HG02678 (cell line): ENCODE data around the gene TMEM72.

Experiments used
- ATAC-seq: cut with Tn5 transposase; IDR thresholded peaks from one replicate; pipeline ENCODE4 v1.9.1; 2021; ENCODE audit warnings: mild to moderate bottlenecking, moderate library complexity; ENCODE audit not compliant: unreplicated experiment

The TMEM72 gene

DNA sequence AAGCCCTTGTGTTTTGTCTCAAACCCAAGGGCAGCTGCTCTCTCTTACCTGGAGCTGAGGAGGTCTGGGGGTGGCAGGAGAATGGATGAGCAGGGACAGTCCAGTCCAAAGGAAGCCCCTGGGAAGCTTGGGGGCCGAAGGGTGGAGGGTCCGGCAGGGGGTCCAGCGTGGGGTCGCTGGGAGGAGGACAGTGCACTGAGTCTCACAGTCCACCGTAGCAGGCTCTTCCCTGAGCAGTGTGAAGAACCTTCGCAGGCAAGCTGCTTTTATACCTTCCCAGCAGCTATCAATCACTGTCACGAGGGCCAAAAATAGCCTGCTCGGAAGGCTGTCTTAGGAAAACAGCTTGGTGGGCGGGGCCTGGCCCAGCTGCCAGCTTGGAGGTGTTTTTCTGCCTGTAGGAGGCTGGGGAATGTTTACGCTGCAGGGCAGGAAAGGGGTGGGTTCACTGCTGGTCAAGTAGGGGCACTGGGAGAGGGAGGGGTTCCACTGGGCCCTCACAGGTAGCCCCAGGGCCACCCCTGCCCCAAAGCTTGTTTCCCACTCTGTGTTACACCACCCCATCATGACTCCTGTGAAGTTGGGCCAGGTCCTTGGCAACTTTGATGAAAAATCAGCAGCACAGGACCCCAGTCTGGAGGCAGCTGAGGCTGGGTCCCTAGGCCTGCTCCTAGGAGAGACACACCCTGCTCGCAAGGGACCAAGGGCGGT, 67.6 kb downstream of the TMEM72 start, which contains the start of gene DEPP1:
Gene DEPP1 (minus strand): TSS at position 240 of the 711 bp plus-strand sequence. CDS start 779 bp downstream, outside the sequence.
- no peak for ATAC-seq

DNA sequence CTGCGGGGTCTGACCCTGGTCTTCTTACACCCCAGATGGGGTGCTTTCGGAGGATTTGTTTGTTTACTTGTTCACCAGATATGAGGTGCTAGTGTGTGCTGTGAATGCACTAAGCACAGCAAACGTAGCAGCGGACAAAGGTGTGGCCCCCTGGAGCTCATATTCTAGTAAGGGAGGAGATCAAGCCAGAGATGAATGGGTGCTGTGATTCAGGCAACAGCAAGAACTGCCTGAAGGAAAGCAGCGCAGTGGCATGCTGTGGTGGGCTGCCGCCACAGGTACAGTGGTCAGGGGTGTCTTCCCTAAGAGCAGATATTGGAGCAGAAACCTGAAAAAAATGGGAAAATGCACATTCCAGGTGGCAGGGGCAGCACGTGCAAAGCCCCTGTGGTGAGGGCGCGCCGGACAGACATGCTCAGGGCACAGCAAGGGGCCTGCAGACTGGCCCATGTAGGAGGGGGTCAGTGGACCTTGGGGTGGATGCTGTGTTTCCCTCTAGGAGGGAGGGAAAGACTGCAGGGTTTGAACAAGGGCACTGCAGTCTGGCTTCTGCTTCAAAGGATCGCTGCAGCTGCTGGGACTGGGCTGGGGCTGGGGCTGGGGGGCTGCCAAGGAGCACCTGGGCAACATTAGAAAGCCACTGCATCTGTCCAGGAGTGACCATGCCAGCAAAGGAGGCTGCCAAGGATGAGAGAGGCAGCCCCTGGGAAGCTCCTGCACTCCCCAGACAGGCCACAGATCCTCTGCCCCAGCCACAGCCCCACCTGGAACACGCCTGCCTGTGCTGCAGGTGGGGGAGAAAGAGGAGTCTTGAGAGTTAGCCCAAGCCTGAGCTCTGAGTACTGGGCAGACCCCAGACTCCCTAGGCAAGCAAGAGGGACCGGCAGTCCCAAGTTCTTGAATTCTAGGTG, 68.4 kb downstream of the TMEM72 start:
- ATAC-seq = no peak

DNA sequence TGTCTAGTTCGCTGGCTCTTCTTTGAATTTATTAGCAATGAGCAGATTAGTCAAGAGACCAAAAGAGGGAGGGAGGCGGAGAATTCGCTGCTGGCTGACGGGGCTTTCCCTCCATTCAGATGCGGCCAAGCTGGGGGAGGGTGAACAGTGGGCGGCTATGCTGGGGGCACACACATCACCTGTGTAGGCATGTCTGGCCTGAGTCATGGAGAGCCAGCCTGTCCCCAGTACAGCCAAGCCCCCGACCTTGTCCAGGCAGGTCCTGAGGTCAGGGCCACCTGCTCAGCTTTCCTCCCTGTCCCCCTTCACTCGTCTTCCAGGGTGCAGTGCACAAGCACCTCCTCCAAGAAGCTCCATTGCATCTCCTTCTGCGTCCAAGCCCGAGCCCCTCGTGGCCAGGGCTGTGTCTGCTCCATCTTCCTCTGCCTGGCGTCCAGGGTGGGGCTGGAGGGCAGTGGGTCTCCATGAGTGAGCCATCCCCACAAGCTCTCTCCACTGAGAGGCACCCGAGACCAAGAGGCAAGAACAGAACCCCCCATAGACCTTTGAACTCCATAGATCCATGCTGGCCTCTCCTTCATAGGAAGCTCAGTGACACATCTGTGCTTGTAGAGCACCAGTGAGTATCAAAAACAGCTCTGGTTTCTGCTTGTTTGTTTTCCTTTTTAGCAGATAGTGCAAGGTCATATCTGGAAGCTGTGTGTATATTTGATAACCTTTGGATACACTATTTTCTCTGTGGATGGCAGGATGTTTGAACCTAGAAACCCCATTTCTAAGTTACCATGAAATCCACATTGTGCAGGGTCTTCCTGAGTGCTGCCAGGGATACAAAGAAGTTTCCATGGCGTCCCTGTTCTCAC, 69.4 kb downstream of the TMEM72 start:
- no peak for ATAC-seq

DNA sequence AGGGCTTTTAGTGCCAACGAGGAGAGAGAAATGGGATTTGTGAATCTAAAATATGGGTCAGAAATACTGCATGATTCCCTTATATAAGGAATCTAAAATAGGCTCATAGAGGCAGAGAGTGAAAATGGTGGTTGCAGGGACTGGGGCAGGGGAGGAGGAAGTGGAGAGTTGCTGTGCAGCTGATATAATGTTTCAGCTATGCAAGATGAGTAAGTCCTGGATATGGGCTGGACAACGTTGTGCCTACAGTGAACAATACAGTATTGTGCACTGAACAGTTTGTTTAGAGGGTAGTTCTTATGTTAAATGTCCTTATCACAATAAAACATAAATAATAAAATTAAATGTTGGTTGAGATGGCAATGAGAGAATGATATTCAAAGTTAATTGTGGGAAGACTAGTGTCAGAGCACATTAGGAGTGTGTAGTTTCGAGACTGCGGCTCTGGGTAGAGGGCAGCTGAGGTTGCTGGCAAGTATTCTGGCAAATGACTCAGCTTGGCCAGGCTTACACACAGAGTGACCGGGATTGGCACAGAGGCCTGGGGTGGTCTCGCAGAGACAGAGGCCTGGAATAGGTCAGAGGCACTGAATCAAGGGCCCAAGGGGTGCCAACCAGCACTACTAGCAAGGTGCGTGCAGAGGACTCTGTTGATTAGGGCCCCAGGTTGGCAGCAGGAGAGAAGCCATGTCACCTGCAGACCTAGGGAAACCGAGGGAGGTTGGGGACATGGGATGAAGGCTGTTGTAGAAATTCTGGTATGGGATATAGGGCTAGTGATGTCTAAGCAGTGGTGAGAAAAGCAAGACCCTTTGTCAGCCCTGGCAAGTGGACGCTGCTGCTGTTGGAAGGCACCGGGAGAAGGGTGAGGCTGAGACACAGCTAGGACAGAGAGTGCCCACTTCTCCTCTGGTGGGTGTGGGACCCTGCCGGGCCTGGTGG, 70.3 kb downstream of the TMEM72 start:
- ATAC-seq = peak; percentile 54

DNA sequence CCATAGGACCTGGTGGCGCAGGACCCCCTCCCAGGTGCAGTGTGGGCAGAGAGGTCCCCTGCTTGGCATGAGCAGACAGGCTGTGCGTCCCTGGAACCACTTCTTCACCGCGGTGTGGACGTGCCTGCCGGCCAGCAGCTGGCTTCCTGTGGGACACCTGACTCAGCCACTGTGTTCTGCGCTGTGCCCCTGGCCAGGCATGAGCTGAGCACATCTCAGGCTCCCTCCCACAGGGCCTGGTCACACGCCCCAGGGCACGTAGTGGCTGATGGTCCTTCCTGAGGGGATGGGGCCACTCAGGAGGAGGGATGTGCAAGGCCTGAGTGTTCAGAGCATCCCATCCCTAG, 71.0 kb downstream of the TMEM72 start:
- peak; percentile 30 for ATAC-seq

DNA sequence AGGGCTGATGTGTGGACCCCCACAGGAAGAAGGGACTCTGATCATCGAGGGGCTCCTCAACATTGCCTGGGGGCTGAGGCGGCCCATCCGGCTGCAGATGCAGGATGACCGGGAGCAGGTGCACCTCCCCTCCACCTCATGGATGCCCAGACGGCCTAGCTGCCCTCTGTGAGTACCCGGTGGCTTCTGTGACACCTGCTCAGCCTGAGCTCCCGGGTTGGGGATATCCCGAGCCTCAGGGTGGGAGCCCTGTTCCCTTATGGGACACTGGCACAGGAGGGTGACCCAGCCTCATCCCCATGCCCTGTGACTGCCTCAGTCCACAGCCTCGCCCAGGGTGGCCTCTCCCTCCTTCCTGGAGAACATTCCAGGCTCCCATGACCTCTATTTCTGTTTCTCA, 71.4 kb downstream of the TMEM72 start:
- ATAC-seq = no peak

DNA sequence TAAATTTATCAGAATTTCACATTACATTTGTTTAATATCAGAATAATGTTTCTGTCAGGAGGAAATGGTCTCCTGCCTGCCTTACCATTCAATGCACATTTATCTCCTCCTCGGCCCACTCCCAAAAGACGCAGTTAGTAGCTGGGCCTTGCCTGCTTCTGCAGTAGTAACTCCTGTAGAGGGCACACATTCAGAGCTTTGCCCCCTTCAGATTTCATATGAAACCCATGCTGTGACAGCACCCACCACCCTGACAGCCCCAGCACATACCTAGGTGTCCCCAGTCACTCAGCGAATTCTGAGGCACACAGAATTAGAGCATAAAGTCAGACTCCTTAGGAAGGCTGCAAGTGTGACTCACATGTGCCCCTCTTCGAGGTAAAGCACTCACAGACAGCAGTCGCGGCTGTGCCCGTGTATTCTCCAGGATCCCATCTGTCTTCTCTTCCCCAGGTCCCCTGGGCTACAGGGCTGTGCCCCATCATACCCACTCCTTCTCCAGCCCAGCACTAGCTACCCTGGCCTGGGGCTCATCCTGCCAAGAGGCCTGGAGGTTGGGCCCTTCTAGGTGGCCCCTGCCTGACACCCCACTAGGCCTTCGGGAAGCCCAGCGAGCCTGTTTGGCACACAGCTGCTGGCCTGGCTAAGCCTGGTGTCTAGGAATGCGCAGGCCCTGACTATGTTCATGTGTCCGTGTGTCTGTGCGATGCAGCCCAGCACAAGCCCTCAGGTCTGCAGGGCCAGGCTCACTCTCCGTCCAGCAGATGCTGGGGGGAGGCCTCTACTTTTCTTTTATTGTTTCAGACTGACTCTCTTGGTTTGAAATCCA, 72.1 kb downstream of the TMEM72 start:
- ATAC-seq = no peak

DNA sequence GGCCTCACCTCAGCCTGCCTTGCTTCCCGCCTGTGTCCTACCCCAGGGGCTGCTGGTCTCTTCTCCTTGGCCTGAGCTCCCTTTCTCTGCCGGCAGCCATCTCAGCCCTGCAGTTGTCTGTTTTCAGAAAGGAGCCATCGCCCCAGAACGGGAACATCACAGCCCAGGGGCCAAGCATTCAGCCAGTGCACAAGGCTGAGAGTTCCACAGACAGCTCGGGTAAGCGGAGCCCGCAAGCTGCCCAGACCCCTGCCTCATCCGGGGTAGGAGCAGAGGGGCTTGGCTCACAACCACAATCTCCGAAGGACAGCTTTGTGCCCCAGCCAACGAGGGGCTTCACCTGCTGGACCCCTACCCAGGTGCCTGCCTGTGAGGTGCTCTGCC, 72.8 kb downstream of the TMEM72 start:
- ATAC-seq = no peak

DNA sequence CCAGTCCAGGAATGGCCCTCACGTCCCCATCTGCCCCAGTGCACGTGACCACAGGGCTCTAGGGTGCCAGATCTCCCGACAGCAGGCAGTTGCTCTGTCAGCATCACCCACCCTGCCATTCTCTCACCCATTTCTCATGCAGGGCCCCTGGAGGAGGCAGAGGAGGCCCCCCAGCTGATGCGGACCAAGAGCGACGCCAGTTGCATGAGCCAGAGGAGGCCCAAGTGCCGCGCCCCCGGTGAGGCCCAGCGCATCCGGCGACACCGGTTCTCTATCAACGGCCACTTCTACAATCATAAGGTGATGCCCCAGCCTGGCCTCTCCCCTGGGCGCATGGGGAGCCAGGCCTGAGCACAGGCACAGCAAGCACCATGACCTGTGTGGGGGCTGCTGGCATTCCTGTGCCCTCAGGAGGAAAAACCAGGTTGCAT, 73.5 kb downstream of the TMEM72 start:
- ATAC-seq = no peak

DNA sequence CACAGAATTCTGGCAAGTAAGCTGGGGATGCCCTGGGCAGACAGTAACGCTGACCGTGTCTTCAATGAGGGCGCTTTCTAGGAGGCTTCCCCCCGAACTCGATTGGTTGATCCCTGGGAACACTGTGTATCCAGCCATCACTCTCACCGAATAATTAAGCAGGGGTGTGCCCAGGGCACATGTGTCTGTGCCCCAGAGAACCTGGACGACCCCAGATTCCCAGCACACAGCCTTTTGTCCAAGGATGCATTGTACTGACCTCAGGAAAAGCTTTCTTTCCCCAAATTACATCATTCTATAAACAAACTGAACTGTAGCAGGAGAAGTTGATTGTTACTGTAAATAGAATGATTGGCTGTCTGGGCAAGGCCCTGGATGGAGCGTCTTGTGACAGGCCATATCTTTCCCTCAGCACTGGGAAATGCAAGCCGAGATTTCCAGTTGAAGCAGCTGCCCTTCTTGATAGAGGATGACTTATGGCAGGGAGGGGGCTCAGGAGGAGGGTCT, 74.1 kb downstream of the TMEM72 start:
- ATAC-seq = no peak

DNA sequence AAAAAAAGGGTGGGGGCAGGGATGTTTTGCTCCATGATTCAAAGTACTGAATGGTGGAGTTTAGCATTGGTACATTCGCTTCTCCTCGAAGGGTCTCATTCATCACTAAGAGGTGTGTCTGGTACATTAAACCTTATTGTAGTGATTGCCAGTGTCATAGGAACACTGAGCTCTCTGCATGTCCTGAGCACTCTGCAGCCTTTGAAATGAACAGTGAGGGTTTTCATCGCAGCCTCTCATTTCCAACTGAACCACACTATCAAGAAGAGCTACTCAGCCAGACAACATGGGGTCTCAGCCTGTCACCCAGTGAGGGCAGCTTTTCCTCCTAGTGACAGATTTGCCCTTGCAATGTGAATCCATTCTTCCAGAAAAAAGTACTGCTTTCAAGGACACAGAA, 75.0 kb downstream of the TMEM72 start:
- no peak for ATAC-seq
